ENCODE results near the gene TTLL7.

Gene TTLL7

DNA sequence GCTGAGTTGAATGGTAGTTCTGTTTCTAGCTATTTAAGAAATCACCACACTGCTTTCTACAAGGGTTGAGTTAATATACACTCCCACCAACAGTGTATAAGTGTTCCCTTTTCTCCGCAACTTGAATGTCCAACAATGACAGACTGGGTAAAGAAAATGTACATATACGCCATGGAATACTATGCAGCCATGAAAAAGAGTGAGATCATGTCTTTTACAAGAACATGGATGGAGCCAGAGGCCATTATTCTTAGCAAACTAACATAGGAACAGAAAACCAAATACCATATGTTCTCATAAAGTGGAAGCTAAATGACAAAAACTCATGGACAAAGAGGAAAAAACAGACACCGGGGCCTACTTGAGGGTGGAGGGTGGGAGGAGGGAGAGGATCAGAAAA is 14.8 kb upstream of the TTLL7 start:
- Histone ChIP-seq H3K27ac (ENCODE audit: low read depth, low read length) (no peak overlapping the region), H3K4me3 (ENCODE audit: low read depth in 1 of 5, low read length in 5 of 5) (no peak overlapping the region), H3K9me3 (ENCODE audit: control insufficient read depth in 5 of 5, low read length in 5 of 5) (peaks cover 0 to 4% (median 0%) of the 10 kb centered on the region in 5 donors), H3K9ac (ENCODE audit: low read length in 5 of 5) (no peak overlapping the region), H3K27me3 (ENCODE audit: control insufficient read depth in 5 of 5, insufficient read depth in 4 of 5, low read length in 5 of 5) (no peaks in the 10 kb centered on the region), H3K4me1 (ENCODE audit: control insufficient read depth in 5 of 5, insufficient read depth in 5 of 5, low read length in 5 of 5) (no peaks in the 10 kb centered on the region), H3K36me3 (ENCODE audit: control insufficient read depth in 5 of 5, insufficient read depth in 5 of 5, low read length in 5 of 5) (no peaks in the 10 kb centered on the region)

DNA sequence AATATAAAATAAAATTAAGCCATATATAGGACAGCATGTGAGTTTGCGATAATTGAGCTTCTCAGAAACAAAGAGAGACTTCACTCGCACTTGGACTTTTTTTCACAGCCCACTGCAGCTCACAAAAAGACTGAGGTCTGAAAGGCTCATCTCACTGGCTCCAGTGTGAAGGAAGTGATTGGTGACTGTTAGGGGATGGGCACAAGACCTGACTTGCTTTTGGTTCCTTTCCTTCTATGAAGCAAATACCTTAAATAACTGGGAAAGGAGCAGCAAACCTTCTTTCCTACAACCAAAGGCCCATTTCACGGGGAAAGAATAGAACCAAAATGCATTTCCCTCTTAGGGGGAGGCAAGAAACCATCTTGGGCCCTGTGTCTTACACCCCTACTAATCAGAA is 13.1 kb upstream of the TTLL7 start:
- no peaks in the 10 kb centered on the region for H3K27me3 ChIP-seq (ENCODE audit: control insufficient read depth in 5 of 5, insufficient read depth in 4 of 5, low read length in 5 of 5)
- H3K9ac ChIP-seq (ENCODE audit: low read length in 5 of 5), result no peak overlapping the region
- no peak overlapping the region for H3K27ac ChIP-seq (ENCODE audit: low read depth, low read length)
- H3K4me1 ChIP-seq (ENCODE audit: control insufficient read depth in 5 of 5, insufficient read depth in 5 of 5, low read length in 5 of 5), result no peaks in the 10 kb centered on the region
- H3K4me3 ChIP-seq (ENCODE audit: low read depth in 1 of 5, low read length in 5 of 5), result no peak overlapping the region
- peaks cover 0 to 4% (median 0%) of the 10 kb centered on the region in 5 donors for H3K9me3 ChIP-seq (ENCODE audit: control insufficient read depth in 5 of 5, low read length in 5 of 5)
- H3K36me3 ChIP-seq (ENCODE audit: control insufficient read depth in 5 of 5, insufficient read depth in 5 of 5, low read length in 5 of 5), result no peaks in the 10 kb centered on the region

DNA sequence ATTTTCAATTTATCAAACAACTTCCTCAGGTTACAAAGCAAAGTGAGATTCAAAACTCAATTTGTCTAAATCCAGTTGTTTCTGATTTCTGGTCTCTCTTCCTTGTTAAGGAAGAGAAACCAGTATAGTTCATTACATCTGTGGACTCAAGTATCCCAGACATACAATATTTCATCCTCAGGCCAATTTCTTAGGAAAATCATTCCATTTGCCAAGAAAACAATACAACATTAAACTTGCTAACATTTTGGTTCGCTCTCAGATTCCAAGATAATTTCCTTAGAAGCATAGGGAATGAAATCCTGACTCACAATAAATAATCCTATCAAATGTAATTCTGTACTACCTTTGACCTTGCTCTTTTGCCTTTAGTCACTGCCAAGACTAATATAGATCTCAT is 11.2 kb upstream of the TTLL7 start:
- H3K27me3 ChIP-seq (ENCODE audit: control insufficient read depth in 5 of 5, insufficient read depth in 4 of 5, low read length in 5 of 5), result no peaks in the 10 kb centered on the region
- H3K9ac ChIP-seq (ENCODE audit: low read length in 5 of 5), result no peak overlapping the region
- H3K27ac ChIP-seq (ENCODE audit: low read depth, low read length), result no peak overlapping the region
- no peaks in the 10 kb centered on the region for H3K4me1 ChIP-seq (ENCODE audit: control insufficient read depth in 5 of 5, insufficient read depth in 5 of 5, low read length in 5 of 5)
- H3K4me3 ChIP-seq (ENCODE audit: low read depth in 1 of 5, low read length in 5 of 5), result no peak overlapping the region
- peaks cover 0 to 4% (median 0%) of the 10 kb centered on the region in 5 donors for H3K9me3 ChIP-seq (ENCODE audit: control insufficient read depth in 5 of 5, low read length in 5 of 5)
- H3K36me3 ChIP-seq (ENCODE audit: control insufficient read depth in 5 of 5, insufficient read depth in 5 of 5, low read length in 5 of 5), result no peaks in the 10 kb centered on the region

DNA sequence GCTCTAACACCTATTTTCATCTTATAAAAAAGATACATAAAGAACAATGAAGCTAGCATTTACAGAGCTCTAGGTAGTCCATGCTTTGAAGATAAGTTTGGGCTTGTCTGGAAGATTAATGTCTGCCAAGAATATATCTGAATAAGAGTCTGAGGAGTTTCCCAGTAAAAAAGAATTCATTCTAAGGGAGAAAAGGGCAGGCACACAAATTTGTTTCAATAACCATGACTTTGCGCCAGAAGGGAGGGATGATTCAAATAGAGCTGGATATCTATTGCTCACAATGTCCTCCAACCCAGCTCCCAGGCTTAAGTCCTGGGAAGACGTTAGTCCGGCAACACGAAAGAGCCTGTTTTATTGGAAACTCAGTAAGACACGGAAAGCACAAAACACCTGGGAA is 9.7 kb upstream of the TTLL7 start:
- Histone ChIP-seq H3K4me1 (ENCODE audit: control insufficient read depth in 5 of 5, insufficient read depth in 5 of 5, low read length in 5 of 5) (no peaks in the 10 kb centered on the region), H3K27me3 (ENCODE audit: control insufficient read depth in 5 of 5, insufficient read depth in 4 of 5, low read length in 5 of 5) (no peaks in the 10 kb centered on the region), H3K4me3 (ENCODE audit: low read depth in 1 of 5, low read length in 5 of 5) (no peak overlapping the region), H3K9ac (ENCODE audit: low read length in 5 of 5) (no peak overlapping the region), H3K36me3 (ENCODE audit: control insufficient read depth in 5 of 5, insufficient read depth in 5 of 5, low read length in 5 of 5) (no peaks in the 10 kb centered on the region), H3K27ac (ENCODE audit: low read depth, low read length) (no peak overlapping the region), H3K9me3 (ENCODE audit: control insufficient read depth in 5 of 5, low read length in 5 of 5) (peaks cover 0 to 2% (median 0%) of the 10 kb centered on the region in 5 donors)

DNA sequence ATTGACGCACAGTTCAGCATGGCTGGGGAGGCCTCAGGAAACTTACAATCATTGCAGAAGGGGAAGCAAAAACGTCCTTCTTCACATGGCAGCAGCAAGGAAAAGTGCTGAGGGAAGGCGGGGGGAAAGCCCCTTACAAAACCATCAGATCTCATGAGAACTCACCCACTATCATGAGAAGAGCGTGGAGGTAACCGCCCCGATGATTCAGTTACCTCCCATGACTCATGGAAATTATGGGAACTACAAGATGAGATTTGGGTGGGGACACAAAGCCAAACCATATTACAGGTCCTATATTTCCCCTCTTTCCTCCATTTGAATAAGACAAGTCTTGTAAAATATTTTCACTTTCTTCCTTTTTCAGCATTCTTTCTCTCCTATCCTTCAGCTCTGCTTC is 7.7 kb upstream of the TTLL7 start:
- no peaks in the 10 kb centered on the region for H3K4me1 ChIP-seq (ENCODE audit: control insufficient read depth in 5 of 5, insufficient read depth in 5 of 5, low read length in 5 of 5)
- H3K27ac ChIP-seq (ENCODE audit: low read depth, low read length), result no peak overlapping the region
- H3K36me3 ChIP-seq (ENCODE audit: control insufficient read depth in 5 of 5, insufficient read depth in 5 of 5, low read length in 5 of 5), result no peaks in the 10 kb centered on the region
- no peak overlapping the region for H3K4me3 ChIP-seq (ENCODE audit: low read depth in 1 of 5, low read length in 5 of 5)
- no peak overlapping the region for H3K9ac ChIP-seq (ENCODE audit: low read length in 5 of 5)
- H3K9me3 ChIP-seq (ENCODE audit: control insufficient read depth in 5 of 5, low read length in 5 of 5), result no peaks in the 10 kb centered on the region
- H3K27me3 ChIP-seq (ENCODE audit: control insufficient read depth in 5 of 5, insufficient read depth in 4 of 5, low read length in 5 of 5), result no peaks in the 10 kb centered on the region

DNA sequence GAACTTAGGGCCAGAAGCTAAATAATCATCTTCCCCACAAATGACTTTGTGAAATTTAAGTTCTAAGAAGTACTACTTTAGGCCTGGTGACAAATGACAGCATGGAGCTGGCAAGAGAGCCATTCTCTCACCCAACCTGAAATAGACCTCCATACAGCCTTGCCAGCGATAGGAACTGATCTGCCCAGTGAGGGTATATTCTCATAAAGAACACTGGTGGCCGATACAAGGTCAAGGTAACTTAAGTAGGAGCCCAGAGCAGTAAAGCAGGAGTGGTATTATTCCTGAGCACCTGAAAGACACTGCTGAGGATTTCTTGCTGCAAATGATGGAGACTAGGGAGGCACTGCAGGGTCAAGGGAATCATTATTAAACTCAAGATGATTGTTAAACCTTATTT is 2.6 kb upstream of the TTLL7 start:
- Histone ChIP-seq H3K9ac (ENCODE audit: low read length in 5 of 5) (no peak overlapping the region), H3K4me3 (ENCODE audit: low read depth in 1 of 5, low read length in 5 of 5) (no peak overlapping the region), H3K36me3 (ENCODE audit: control insufficient read depth in 5 of 5, insufficient read depth in 5 of 5, low read length in 5 of 5) (no peaks in the 10 kb centered on the region), H3K27me3 (ENCODE audit: control insufficient read depth in 5 of 5, insufficient read depth in 4 of 5, low read length in 5 of 5) (peaks cover 0 to 4% (median 0%) of the 10 kb centered on the region in 5 donors), H3K4me1 (ENCODE audit: control insufficient read depth in 5 of 5, insufficient read depth in 5 of 5, low read length in 5 of 5) (peaks cover 0 to 17% (median 10%) of the 10 kb centered on the region in 5 donors), H3K27ac (ENCODE audit: low read depth, low read length) (no peak overlapping the region), H3K9me3 (ENCODE audit: control insufficient read depth in 5 of 5, low read length in 5 of 5) (no peaks in the 10 kb centered on the region)

DNA sequence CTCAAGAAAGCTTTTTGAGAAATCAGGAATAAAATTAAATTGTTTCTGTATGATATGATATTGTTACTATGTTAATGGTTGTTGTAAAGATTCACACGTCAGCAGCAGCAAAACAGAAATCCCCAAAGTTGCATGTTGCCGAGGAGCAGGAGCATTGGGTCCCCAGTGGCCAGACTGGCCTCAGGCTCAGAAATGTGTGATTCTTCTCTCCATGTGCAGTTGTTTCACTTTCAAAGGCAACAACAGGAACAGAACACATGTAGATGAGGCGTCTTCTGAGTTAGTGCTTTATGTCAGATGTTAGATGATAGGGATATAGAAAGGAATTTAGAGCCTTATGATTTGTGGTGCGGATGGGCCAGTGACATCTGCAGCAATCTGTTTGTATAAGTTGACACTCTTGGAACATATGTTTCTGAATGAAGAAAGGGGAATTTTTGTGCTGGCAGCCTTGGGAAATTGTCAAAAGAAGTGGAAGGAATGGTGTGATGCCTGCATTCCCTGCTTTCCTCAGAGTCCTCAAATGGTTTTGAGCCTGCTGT is 2.1 kb upstream of the TTLL7 start:
- peaks cover 0 to 17% (median 10%) of the 10 kb centered on the region in 5 donors for H3K4me1 ChIP-seq (ENCODE audit: control insufficient read depth in 5 of 5, insufficient read depth in 5 of 5, low read length in 5 of 5)
- H3K4me3 ChIP-seq (ENCODE audit: low read depth in 1 of 5, low read length in 5 of 5), result no peak overlapping the region
- H3K36me3 ChIP-seq (ENCODE audit: control insufficient read depth in 5 of 5, insufficient read depth in 5 of 5, low read length in 5 of 5), result no peaks in the 10 kb centered on the region
- no peak overlapping the region for H3K27ac ChIP-seq (ENCODE audit: low read depth, low read length)
- H3K9ac ChIP-seq (ENCODE audit: low read length in 5 of 5), result no peak overlapping the region
- no peaks in the 10 kb centered on the region for H3K9me3 ChIP-seq (ENCODE audit: control insufficient read depth in 5 of 5, low read length in 5 of 5)
- H3K27me3 ChIP-seq (ENCODE audit: control insufficient read depth in 5 of 5, insufficient read depth in 4 of 5, low read length in 5 of 5), result peaks cover 0 to 4% (median 0%) of the 10 kb centered on the region in 5 donors

DNA sequence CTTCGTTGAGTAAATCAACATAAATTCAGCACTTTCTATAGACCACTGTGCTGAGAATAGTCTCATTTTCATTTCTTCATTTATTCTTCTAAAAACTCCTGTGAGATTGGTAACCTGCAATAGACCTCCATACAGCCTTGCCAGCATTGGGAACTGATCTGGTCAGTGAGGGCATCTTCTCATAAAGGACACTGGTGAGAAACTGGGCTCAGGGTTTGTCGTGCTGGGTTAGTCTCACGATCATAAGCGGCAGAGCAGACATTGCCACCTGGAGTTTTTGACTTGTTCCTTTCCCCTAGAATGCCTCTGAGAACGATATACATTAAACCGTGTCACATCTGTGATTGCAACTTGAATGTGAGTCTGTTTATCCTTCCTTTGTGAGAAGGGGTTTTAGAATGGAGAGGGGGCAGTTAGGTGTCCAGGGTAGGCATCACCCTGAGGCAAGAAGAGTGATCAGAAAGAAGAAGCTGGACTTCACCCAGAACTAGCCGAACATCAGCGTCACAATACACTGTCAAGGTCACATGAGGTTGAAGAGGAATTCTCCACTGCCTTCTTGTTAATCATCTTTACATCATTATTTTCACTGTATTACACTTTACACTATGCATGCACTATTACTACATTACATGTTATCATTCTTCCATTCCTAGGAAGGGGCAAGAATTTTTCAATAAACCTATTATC is 1.4 kb upstream of the TTLL7 start:
- H3K9me3 ChIP-seq (ENCODE audit: control insufficient read depth in 5 of 5, low read length in 5 of 5), result no peaks in the 10 kb centered on the region
- peaks cover 0 to 18% (median 14%) of the 10 kb centered on the region in 5 donors for H3K4me1 ChIP-seq (ENCODE audit: control insufficient read depth in 5 of 5, insufficient read depth in 5 of 5, low read length in 5 of 5)
- peaks cover 0 to 4% (median 0%) of the 10 kb centered on the region in 5 donors for H3K27me3 ChIP-seq (ENCODE audit: control insufficient read depth in 5 of 5, insufficient read depth in 4 of 5, low read length in 5 of 5)
- no peak overlapping the region for H3K27ac ChIP-seq (ENCODE audit: low read depth, low read length)
- H3K9ac ChIP-seq (ENCODE audit: low read length in 5 of 5), result no peak overlapping the region
- no peak overlapping the region for H3K4me3 ChIP-seq (ENCODE audit: low read depth in 1 of 5, low read length in 5 of 5)
- no peaks in the 10 kb centered on the region for H3K36me3 ChIP-seq (ENCODE audit: control insufficient read depth in 5 of 5, insufficient read depth in 5 of 5, low read length in 5 of 5)

DNA sequence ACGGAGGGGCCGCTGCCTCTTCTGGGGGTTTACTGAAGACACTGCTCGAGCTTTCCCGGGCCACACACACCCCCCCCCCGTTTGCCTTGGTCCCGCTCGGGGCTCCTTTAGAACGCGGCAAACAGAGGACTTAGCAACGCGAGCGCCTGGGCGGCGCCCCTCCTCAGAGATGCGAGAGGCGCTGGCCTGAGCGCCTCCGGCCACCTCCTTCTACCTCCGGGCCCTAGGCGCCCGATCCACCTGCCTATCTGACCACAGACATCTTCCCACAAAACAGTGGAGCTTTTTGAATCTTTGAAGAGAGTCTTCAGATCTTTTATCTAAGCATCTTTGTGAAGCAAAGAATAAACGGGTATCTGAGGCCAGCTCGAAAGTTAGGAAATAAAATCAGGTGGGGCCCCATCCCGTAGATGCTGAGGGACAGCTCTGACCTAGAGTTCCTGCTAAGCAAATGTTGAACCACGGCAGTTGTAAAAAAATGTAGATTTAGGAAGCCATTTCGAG is 436 bp upstream of the TTLL7 start:
- Histone ChIP-seq H3K9ac (ENCODE audit: low read length in 5 of 5) (peak overlapping the region in 4 of 5 donors; percentile 68 to 80 (median 76)), H3K4me1 (ENCODE audit: control insufficient read depth in 5 of 5, insufficient read depth in 5 of 5, low read length in 5 of 5) (peaks cover 0 to 20% (median 16%) of the 10 kb centered on the region in 5 donors), H3K36me3 (ENCODE audit: control insufficient read depth in 5 of 5, insufficient read depth in 5 of 5, low read length in 5 of 5) (no peaks in the 10 kb centered on the region), H3K27me3 (ENCODE audit: control insufficient read depth in 5 of 5, insufficient read depth in 4 of 5, low read length in 5 of 5) (peaks cover 0 to 4% (median 0%) of the 10 kb centered on the region in 5 donors), H3K9me3 (ENCODE audit: control insufficient read depth in 5 of 5, low read length in 5 of 5) (no peaks in the 10 kb centered on the region), H3K4me3 (ENCODE audit: low read depth in 1 of 5, low read length in 5 of 5) (peak overlapping the region; percentile 57 to 91 (median 76)), H3K27ac (ENCODE audit: low read depth, low read length) (peak overlapping the region; percentile 50)

DNA sequence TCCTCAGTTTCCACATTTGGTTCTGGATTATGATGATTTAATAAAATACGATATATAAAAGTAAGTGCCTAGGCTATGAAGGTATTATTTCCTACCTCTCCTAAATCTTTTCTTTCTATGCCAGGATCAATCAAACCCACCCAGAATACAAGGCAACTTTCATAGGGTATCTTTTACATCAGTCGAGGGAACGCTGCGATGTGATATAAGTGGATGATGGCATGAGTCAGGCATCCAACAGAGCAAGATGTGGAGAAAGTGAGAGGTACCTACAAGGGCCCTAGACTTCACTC is 781 bp downstream of the TTLL7 start:
- H3K27ac ChIP-seq (ENCODE audit: low read depth, low read length), result no peak overlapping the region

More for the DNA sequence above, 781 bp downstream of the TTLL7 start:
- H3K4me3 ChIP-seq (ENCODE audit: low read depth in 1 of 5, low read length in 5 of 5), result peak overlapping the region; percentile 71 to 91 (median 76)
- H3K36me3 ChIP-seq (ENCODE audit: control insufficient read depth in 5 of 5, insufficient read depth in 5 of 5, low read length in 5 of 5), result no peaks in the 10 kb centered on the region
- peaks cover 0 to 4% (median 0%) of the 10 kb centered on the region in 5 donors for H3K27me3 ChIP-seq (ENCODE audit: control insufficient read depth in 5 of 5, insufficient read depth in 4 of 5, low read length in 5 of 5)
- peaks cover 0 to 20% (median 16%) of the 10 kb centered on the region in 5 donors for H3K4me1 ChIP-seq (ENCODE audit: control insufficient read depth in 5 of 5, insufficient read depth in 5 of 5, low read length in 5 of 5)
- H3K9ac ChIP-seq (ENCODE audit: low read length in 5 of 5), result peak overlapping the region in 1 of 5 donors; percentile 80
- no peaks in the 10 kb centered on the region for H3K9me3 ChIP-seq (ENCODE audit: control insufficient read depth in 5 of 5, low read length in 5 of 5)

Data from subcutaneous abdominal adipose tissue (tissue), 5 donors.